ENCODE results near the gene TCERG1L. TPM values are rescaled to one million over a fixed set of nuclear protein-coding genes. Genes with fewer than 3 reads are reported as not detected.

The TCERG1L gene
- polyA plus RNA-seq, 1 experiment, result not detected

DNA sequence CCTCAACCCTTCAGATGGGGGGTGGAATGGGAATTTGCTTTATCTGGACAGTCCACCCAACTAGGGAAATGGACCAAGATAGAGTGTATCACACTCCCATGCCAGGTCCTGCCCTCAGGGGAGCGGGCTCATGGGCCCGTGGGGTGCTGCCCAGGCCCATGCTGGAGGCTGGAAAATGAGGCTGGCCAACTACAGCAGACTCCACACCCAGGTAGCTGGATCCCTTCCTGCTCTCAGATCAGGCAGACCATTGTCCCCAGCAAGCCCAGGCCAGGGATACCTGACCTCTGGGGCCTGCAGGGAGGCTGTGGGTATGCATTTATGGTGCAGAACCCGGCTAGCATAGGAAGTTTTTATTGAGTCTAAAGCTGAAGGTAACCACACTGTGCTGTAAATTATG is 162.4 kb downstream of the TCERG1L start:
- ChIA-PET POLR2A (no interaction called here), CTCF (no interaction called here)
- no peak overlapping the region for H3K4me3 ChIP-seq (ENCODE audit: low read depth, low read length)
- DNase-seq (ENCODE audit: low read depth), result no peak
- H3K27me3 ChIP-seq (ENCODE audit: control insufficient read depth, insufficient read depth, low read length), result no peaks in the 10 kb centered on the region
- no peak for TF ChIP-seq CTCF (IDR thresholded peaks at IDR 0.05; ENCODE audit: insufficient read depth, low read depth, low read length)
- H3K36me3 ChIP-seq (ENCODE audit: control insufficient read depth, insufficient read depth, low read length), result no peaks in the 10 kb centered on the region

DNA sequence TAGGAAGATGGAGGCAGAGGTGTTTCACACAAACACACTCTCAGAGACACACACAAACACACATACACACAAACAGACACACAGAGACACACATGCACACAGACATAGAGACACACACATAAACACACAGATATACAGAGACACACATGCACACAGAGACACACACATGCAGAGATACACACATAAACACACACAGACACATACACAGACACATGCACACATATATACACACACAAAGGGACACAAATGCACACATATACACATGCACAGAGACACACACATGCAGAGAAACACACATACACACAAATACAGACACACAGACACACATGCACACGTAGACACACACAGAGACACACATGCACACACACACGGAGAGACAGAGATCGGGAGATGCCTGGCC is 163.3 kb downstream of the TCERG1L start:
- Histone ChIP-seq H3K4me3 (ENCODE audit: low read depth, low read length) (no peak overlapping the region), H3K36me3 (ENCODE audit: control insufficient read depth, insufficient read depth, low read length) (no peaks in the 10 kb centered on the region), H3K27me3 (ENCODE audit: control insufficient read depth, insufficient read depth, low read length) (no peaks in the 10 kb centered on the region)
- no peak for DNase-seq (ENCODE audit: low read depth)
- TF ChIP-seq CTCF (IDR thresholded peaks at IDR 0.05; ENCODE audit: insufficient read depth, low read depth, low read length), result no peak
- ChIA-PET CTCF (no interaction called here), POLR2A (no interaction called here)

DNA sequence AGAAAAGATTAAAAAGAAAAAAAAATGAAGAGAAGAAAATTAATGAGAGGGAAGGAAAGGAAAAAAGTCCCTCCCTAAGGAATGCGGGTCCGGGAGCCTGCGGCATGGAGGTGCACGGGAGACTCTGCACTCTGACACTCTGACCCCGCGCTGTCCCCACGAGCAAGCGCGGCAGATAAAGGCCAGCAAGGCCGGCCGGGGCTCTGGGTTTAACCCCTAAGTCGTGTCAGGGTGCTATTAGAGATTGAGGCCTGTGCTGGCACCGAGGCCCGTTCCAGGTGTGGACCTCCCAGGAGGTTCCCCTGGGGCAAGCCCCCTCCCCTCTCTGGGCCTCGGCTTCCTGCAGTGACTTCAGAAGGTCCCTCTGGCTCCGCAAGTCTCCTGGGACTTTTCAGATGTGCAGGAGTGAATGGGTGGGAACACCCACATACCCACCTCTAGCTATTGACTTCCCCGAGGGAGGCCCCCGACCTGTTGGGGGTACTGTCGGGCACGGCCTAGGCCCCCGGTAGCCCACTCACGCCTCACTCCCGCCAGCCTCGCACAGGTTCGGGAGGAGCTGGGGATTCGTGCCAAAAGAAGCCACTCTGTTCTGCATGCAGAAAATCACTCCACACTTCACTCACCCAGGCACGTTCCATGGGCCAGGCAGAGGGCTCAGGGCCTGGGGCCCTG is 164.1 kb downstream of the TCERG1L start:
- CTCF ChIA-PET, result no interaction called here
- Histone ChIP-seq H3K4me3 (ENCODE audit: low read depth, low read length) (no peak overlapping the region), H3K36me3 (ENCODE audit: control insufficient read depth, insufficient read depth, low read length) (no peaks in the 10 kb centered on the region), H3K27me3 (ENCODE audit: control insufficient read depth, insufficient read depth, low read length) (no peaks in the 10 kb centered on the region)
- POLR2A ChIA-PET, result no interaction called here
- TF ChIP-seq CTCF (IDR thresholded peaks at IDR 0.05; ENCODE audit: insufficient read depth, low read depth, low read length), result no peak
- no peak for DNase-seq (ENCODE audit: low read depth)

- DNase-seq (ENCODE audit: low read depth), result no peak
- Histone ChIP-seq H3K27me3 (ENCODE audit: control insufficient read depth, insufficient read depth, low read length) (no peaks in the 10 kb centered on the region), H3K4me3 (ENCODE audit: low read depth, low read length) (no peak overlapping the region), H3K36me3 (ENCODE audit: control insufficient read depth, insufficient read depth, low read length) (no peaks in the 10 kb centered on the region)
- CTCF ChIA-PET, result no interaction called here
- POLR2A ChIA-PET, result no interaction called here
- no peak for TF ChIP-seq CTCF (IDR thresholded peaks at IDR 0.05; ENCODE audit: insufficient read depth, low read depth, low read length)
Measured at GRCh38 chr10:131146790-131147189, 164.7 kb downstream of the TCERG1L start.

DNA sequence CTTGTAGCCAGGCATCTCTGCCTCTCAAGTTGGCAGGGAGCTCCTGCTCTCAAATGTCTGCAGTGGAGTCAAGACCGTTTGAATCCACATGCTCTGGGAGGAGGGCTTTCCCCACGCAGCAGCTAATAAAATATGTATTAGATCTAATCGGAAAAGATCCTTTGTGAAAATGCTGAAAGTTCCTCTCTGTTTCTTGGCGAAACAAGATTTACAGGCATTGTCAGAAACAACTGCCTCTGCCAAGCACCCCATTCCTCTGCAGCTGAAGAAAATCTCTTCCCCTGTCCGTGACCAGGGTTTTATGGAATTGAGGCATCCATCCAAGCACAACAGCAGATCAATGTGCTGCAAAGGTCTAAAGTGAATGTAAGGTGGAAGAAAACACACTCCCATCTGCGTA is 165.8 kb downstream of the TCERG1L start:
- Histone ChIP-seq H3K4me3 (ENCODE audit: low read depth, low read length) (no peak overlapping the region), H3K27me3 (ENCODE audit: control insufficient read depth, insufficient read depth, low read length) (no peaks in the 10 kb centered on the region), H3K36me3 (ENCODE audit: control insufficient read depth, insufficient read depth, low read length) (no peaks in the 10 kb centered on the region)
- CTCF ChIA-PET, result no interaction called here
- no peak for TF ChIP-seq CTCF (IDR thresholded peaks at IDR 0.05; ENCODE audit: insufficient read depth, low read depth, low read length)
- no peak for DNase-seq (ENCODE audit: low read depth)
- POLR2A ChIA-PET, result no interaction called here

All from BJ (cell line).